Measurements from ENCODE around the gene GRM5.
"Not testable (repeated sequence)": the region's sequence is repeated elsewhere in the genome, so short reads cannot be mapped to it uniquely, and the experiment has no call there.

The GRM5 gene

GRCh38 chr11:88961621-88962020 is 104.2 kb downstream of the GRM5 start:
- H4K91ac ChIP-seq (ENCODE audit: low read depth, low read length, poor library complexity); H2BK12ac ChIP-seq (ENCODE audit: low read length); H3K36me3 ChIP-seq (replicated peaks in 1 of 2; ENCODE audit: control insufficient read depth in 2 of 2, insufficient read depth in 2 of 2, low read length in 2 of 2); H3K27me3 ChIP-seq (ENCODE audit: control insufficient read depth in 3 of 3, insufficient read depth in 3 of 3, low read depth in 1 of 3, low read length in 3 of 3); H3K4me1 ChIP-seq (ENCODE audit: control insufficient read depth in 2 of 2, insufficient read depth in 1 of 2, low read depth in 1 of 2, low read length in 2 of 2); H2BK120ac ChIP-seq (ENCODE audit: low read depth, low read length); H2BK5ac ChIP-seq (ENCODE audit: low read length); H2BK15ac ChIP-seq (ENCODE audit: low read length); H3K9ac ChIP-seq (ENCODE audit: low read depth, low read length, poor library complexity); H3K4me2 ChIP-seq (ENCODE audit: insufficient read depth, low read length, poor library complexity, severe bottlenecking); H3K18ac ChIP-seq (ENCODE audit: low read length); H2AK5ac ChIP-seq (ENCODE audit: low read depth, low read length); H3K27ac ChIP-seq (replicated peaks; ENCODE audit: low read length); H3K9me3 ChIP-seq (replicated peaks in 1 of 2; ENCODE audit: control insufficient read depth in 2 of 2, insufficient read depth in 1 of 2, low read depth in 1 of 2, low read length in 2 of 2); DNase-seq (ENCODE audit: low spot score); H2AFZ ChIP-seq (ENCODE audit: low read length); H4K8ac ChIP-seq (ENCODE audit: low read depth, low read length); H3K14ac ChIP-seq (ENCODE audit: low read length); H3K4ac ChIP-seq (ENCODE audit: low read length); H3K23ac ChIP-seq (ENCODE audit: low read depth, low read length, poor library complexity); H3K79me1 ChIP-seq (ENCODE audit: low read depth, low read length); H3K4me3 ChIP-seq (ENCODE audit: low read length in 2 of 2): not testable (repeated sequence)
- whole genome bisulfite sequencing, 2 donors (ENCODE audit: extremely low coverage in 2 of 2, insufficient read length in 2 of 2, insufficient replicate concordance in 1 of 2), result no CpG with 5 or more reads among the region's 2 CpGs

GRCh38 chr11:88959857-88960256 is 105.9 kb downstream of the GRM5 start:
- not testable (repeated sequence) for H2AFZ ChIP-seq (ENCODE audit: low read length); H3K4ac ChIP-seq (ENCODE audit: low read length); H3K9me3 ChIP-seq (replicated peaks in 1 of 2; ENCODE audit: control insufficient read depth in 2 of 2, insufficient read depth in 1 of 2, low read depth in 1 of 2, low read length in 2 of 2); H3K79me1 ChIP-seq (ENCODE audit: low read depth, low read length); H2BK120ac ChIP-seq (ENCODE audit: low read depth, low read length); H3K9ac ChIP-seq (ENCODE audit: low read depth, low read length, poor library complexity); H3K4me2 ChIP-seq (ENCODE audit: insufficient read depth, low read length, poor library complexity, severe bottlenecking); H4K8ac ChIP-seq (ENCODE audit: low read depth, low read length); H2BK5ac ChIP-seq (ENCODE audit: low read length); H3K27me3 ChIP-seq (ENCODE audit: control insufficient read depth in 3 of 3, insufficient read depth in 3 of 3, low read depth in 1 of 3, low read length in 3 of 3); DNase-seq (ENCODE audit: low spot score); H3K4me1 ChIP-seq (ENCODE audit: control insufficient read depth in 2 of 2, insufficient read depth in 1 of 2, low read depth in 1 of 2, low read length in 2 of 2); H2BK12ac ChIP-seq (ENCODE audit: low read length); H3K4me3 ChIP-seq (ENCODE audit: low read length in 2 of 2); H3K18ac ChIP-seq (ENCODE audit: low read length); H3K14ac ChIP-seq (ENCODE audit: low read length); H3K27ac ChIP-seq (replicated peaks; ENCODE audit: low read length); H4K91ac ChIP-seq (ENCODE audit: low read depth, low read length, poor library complexity); H3K36me3 ChIP-seq (replicated peaks in 1 of 2; ENCODE audit: control insufficient read depth in 2 of 2, insufficient read depth in 2 of 2, low read length in 2 of 2); H2BK15ac ChIP-seq (ENCODE audit: low read length); H2AK5ac ChIP-seq (ENCODE audit: low read depth, low read length); H3K23ac ChIP-seq (ENCODE audit: low read depth, low read length, poor library complexity)
- no CpG with 5 or more reads among the region's 3 CpGs for WGBS, 2 donors (ENCODE audit: extremely low coverage in 2 of 2, insufficient read length in 2 of 2, insufficient replicate concordance in 1 of 2)

GRCh38 chr11:88950975-88951374 is 114.8 kb downstream of the GRM5 start:
- Histone ChIP-seq H4K8ac (ENCODE audit: low read depth, low read length) (no peak overlapping the region), H2BK120ac (ENCODE audit: low read depth, low read length) (no peak overlapping the region), H3K36me3 (replicated peaks in 1 of 2; ENCODE audit: control insufficient read depth in 2 of 2, insufficient read depth in 2 of 2, low read length in 2 of 2) (no peaks in the 10 kb centered on the region), H3K23ac (ENCODE audit: low read depth, low read length, poor library complexity) (no peak overlapping the region), H4K91ac (ENCODE audit: low read depth, low read length, poor library complexity) (no peak overlapping the region), H3K4me3 (ENCODE audit: low read length in 2 of 2) (no peak overlapping the region), H3K27ac (replicated peaks; ENCODE audit: low read length) (no peak overlapping the region), H2AFZ (ENCODE audit: low read length) (no peak overlapping the region), H2BK15ac (ENCODE audit: low read length) (no peak overlapping the region), H3K79me1 (ENCODE audit: low read depth, low read length) (no peaks in the 10 kb centered on the region), H3K9ac (ENCODE audit: low read depth, low read length, poor library complexity) (no peak overlapping the region), H3K4me2 (ENCODE audit: insufficient read depth, low read length, poor library complexity, severe bottlenecking) (no peak overlapping the region), H2BK5ac (ENCODE audit: low read length) (no peak overlapping the region), H3K27me3 (ENCODE audit: control insufficient read depth in 3 of 3, insufficient read depth in 3 of 3, low read depth in 1 of 3, low read length in 3 of 3) (no peaks in the 10 kb centered on the region), H3K4me1 (ENCODE audit: control insufficient read depth in 2 of 2, insufficient read depth in 1 of 2, low read depth in 1 of 2, low read length in 2 of 2) (no peaks in the 10 kb centered on the region), H2BK12ac (ENCODE audit: low read length) (no peak overlapping the region), H3K18ac (ENCODE audit: low read length) (no peak overlapping the region), H3K4ac (ENCODE audit: low read length) (no peak overlapping the region), H3K14ac (ENCODE audit: low read length) (no peak overlapping the region), H3K9me3 (replicated peaks in 1 of 2; ENCODE audit: control insufficient read depth in 2 of 2, insufficient read depth in 1 of 2, low read depth in 1 of 2, low read length in 2 of 2) (no peaks in the 10 kb centered on the region), H2AK5ac (ENCODE audit: low read depth, low read length) (no peak overlapping the region)
- no peak for DNase-seq (ENCODE audit: low spot score)

- H3K4me3 ChIP-seq (ENCODE audit: low read length in 2 of 2); H2AK5ac ChIP-seq (ENCODE audit: low read depth, low read length); H2BK120ac ChIP-seq (ENCODE audit: low read depth, low read length); H3K18ac ChIP-seq (ENCODE audit: low read length); H3K79me1 ChIP-seq (ENCODE audit: low read depth, low read length); H4K91ac ChIP-seq (ENCODE audit: low read depth, low read length, poor library complexity); H2BK15ac ChIP-seq (ENCODE audit: low read length); H3K9me3 ChIP-seq (replicated peaks in 1 of 2; ENCODE audit: control insufficient read depth in 2 of 2, insufficient read depth in 1 of 2, low read depth in 1 of 2, low read length in 2 of 2); H3K27me3 ChIP-seq (ENCODE audit: control insufficient read depth in 3 of 3, insufficient read depth in 3 of 3, low read depth in 1 of 3, low read length in 3 of 3); H4K8ac ChIP-seq (ENCODE audit: low read depth, low read length); H3K9ac ChIP-seq (ENCODE audit: low read depth, low read length, poor library complexity); H2BK5ac ChIP-seq (ENCODE audit: low read length); H3K27ac ChIP-seq (replicated peaks; ENCODE audit: low read length); H3K23ac ChIP-seq (ENCODE audit: low read depth, low read length, poor library complexity); H2BK12ac ChIP-seq (ENCODE audit: low read length); H3K36me3 ChIP-seq (replicated peaks in 1 of 2; ENCODE audit: control insufficient read depth in 2 of 2, insufficient read depth in 2 of 2, low read length in 2 of 2); H3K4me1 ChIP-seq (ENCODE audit: control insufficient read depth in 2 of 2, insufficient read depth in 1 of 2, low read depth in 1 of 2, low read length in 2 of 2); H3K4me2 ChIP-seq (ENCODE audit: insufficient read depth, low read length, poor library complexity, severe bottlenecking); H3K14ac ChIP-seq (ENCODE audit: low read length); DNase-seq (ENCODE audit: low spot score); H3K4ac ChIP-seq (ENCODE audit: low read length); H2AFZ ChIP-seq (ENCODE audit: low read length): not testable (repeated sequence)
These were observed 116.9 kb downstream of the GRM5 start for GRCh38 chr11:88948908-88949307.

All from neuronal stem cell (in vitro differentiated cells).